VCaP (cell line): ENCODE results near the gene SIRPA.

Experiments
- H3K27ac ChIP-seq: fragments of 450-650 bp; 2 replicates; pipeline ENCODE4 v1.5.1; 2017
- TF ChIP-seq, protein P1 (sequence below): fragments of 450-650 bp; conservative IDR thresholded peaks from 2 replicates; pipeline ENCODE4 v1.5.1; 2017; ENCODE audit warnings: mild to moderate bottlenecking, moderate library complexity

Gene SIRPA

DNA sequence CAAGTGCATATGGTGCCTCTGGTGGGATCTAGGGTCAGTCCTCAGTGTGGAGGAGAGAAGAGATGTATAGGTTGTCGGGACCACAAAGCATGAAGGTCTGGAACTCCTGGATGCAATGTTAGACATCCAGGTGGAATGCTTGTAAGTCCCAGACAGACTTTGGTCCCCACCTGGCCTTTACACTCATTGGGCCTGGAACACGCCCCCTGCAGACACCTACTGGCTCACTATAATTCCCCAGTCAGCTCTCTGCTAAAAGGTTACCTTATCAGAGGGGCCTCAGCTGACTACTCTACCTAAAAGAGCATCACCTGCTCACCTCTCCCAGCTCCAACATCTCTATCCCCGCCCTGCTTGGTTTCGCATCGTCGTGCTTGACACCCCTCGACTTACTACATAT lies 41.7 kb upstream of the SIRPA start:
- TF ChIP-seq, protein P1, sequence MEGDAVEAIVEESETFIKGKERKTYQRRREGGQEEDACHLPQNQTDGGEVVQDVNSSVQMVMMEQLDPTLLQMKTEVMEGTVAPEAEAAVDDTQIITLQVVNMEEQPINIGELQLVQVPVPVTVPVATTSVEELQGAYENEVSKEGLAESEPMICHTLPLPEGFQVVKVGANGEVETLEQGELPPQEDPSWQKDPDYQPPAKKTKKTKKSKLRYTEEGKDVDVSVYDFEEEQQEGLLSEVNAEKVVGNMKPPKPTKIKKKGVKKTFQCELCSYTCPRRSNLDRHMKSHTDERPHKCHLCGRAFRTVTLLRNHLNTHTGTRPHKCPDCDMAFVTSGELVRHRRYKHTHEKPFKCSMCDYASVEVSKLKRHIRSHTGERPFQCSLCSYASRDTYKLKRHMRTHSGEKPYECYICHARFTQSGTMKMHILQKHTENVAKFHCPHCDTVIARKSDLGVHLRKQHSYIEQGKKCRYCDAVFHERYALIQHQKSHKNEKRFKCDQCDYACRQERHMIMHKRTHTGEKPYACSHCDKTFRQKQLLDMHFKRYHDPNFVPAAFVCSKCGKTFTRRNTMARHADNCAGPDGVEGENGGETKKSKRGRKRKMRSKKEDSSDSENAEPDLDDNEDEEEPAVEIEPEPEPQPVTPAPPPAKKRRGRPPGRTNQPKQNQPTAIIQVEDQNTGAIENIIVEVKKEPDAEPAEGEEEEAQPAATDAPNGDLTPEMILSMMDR = no peak
- no peak overlapping the region for H3K27ac ChIP-seq

DNA sequence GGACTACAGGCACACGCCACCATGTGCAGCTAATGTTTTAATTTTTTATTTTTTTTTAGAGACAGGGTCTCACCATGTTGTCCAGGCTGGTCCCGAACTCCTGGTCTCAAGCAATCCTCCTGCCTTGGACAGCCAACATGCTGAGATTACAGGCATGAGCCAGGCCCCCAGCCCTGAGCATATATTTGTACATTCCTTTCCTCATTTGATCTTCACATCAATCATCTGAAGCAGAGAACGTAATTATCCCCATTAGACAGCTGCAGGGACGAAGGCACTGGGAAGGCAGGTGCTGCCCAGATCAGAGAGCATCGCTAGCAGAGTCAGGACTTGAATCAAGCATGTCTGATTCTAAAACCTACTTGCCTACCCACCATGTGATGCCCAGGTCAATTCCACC lies 41.0 kb upstream of the SIRPA start:
- H3K27ac ChIP-seq = no peak overlapping the region
- TF ChIP-seq, protein P1 = no peak

DNA sequence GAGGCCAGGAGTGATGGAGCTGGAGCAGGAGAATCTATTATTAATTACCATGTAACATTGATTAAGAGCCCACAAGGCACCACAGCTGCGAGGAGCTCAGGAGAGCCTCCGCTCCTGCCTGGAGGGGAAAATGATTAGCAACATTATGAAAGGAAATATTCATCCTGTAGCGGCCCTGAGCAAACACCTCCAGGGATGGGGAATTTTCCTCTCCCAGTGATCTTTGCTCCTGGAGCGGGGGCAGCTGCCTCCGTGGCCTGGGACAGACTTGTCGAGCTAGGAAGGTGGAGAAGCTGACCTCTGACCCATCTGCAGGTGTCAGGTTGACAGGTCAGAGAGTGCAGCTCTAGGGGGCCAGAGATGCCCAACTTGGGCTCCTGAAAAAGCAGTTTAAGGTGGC lies 40.1 kb upstream of the SIRPA start:
- no peak overlapping the region for H3K27ac ChIP-seq
- TF ChIP-seq, protein P1 = no peak

DNA sequence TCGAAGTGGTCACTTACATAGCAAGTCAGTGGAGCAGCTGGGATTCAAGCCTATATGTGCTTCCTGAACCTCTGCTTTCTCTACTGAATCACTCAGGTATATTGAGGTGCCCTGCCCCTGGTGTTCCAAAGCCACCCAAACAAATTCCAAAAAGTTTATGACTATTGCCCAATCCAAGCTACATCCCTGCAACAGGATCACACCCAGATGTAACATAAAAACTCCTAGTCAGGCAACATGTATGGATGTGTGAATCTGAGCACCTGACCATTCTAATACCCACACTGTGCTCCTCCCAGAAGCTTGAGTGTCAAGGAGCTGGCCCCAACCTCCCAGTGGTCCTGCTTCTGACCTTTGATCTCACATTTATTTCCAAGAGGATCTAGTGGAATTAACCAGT lies 39.5 kb upstream of the SIRPA start:
- TF ChIP-seq, protein P1 = no peak
- H3K27ac ChIP-seq = no peak overlapping the region

DNA sequence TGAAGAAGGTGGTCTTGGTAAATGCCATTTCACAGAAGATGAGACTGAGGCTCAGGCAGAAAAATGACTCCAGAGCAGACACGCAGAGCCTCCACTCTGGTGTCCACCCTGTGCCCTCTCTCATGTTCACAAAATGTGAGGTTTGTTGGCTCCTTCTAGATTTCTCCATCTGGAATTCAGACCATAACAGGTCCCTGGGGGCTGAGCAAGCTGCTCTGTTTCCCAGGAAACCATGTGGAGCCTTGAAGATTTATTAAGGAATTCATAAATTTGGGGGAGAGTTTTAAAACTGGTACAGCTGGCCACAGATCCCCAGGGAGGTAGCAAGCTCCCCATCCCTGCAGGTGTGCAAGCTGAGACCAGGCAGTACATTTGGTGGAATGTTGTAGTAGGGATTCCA lies 38.8 kb upstream of the SIRPA start:
- H3K27ac ChIP-seq = no peak overlapping the region
- TF ChIP-seq, protein P1 = no peak

DNA sequence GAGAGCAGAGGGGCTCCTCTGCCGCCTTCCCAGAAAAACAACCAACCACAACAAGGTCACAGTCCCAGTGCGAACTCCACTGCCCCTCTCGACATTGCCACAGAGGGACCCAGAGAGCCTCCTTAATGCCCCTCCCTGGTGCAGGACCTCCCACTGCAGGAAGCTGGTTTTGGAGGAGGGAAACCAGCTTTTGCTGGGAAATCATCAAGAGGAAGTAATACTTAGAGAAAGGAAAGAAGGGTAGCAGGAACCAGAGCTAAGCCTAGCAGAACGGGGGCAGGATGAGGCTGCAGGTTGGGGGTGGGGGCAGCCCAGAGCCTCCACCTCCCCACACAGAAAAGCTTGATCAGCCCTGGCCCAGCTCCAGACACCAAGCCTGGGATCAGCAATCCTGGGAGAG lies 37.7 kb upstream of the SIRPA start:
- TF ChIP-seq, protein P1 = no peak
- H3K27ac ChIP-seq = no peak overlapping the region

DNA sequence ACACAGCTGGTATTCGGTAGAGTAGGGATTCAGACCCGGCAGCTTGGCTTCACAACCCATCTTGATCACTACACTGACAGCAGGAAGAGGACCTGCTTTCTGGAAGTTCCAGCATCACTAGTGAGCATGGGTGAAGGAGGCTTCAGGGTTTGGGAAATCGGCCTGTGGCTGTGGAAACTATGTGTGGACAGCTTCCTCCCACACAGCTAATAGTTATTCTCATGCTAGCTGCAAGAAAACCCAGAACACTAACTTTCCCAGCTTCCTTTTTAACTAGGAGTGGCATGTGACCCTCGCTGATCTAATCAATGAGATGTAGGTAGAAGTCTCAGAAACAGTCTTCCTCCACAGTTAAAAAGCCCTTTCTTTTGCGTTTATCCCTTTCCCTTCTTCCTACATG lies 36.3 kb upstream of the SIRPA start:
- no peak overlapping the region for H3K27ac ChIP-seq
- TF ChIP-seq, protein P1 = no peak

DNA sequence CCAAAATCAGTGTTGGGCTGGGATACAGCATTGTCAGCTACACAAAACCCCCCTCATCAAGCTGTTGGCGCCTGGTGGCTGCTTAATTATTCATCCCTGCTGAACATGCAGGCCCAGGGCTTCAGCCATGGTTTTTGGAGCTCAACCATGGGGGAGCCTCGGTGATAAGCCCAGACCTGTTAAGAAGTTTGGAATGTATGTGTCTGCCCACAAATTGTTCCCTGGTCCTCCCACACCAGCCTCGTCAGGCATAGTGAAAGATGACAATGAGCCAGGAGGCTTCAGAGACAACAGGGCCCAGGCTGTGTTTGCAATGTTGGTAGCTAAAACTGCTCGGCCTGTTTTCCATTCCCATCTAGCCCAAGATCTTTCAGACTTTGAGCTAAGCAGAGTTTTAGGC lies 34.8 kb upstream of the SIRPA start:
- TF ChIP-seq, protein P1 = no peak
- H3K27ac ChIP-seq = no peak overlapping the region
